ENCODE results near the gene CD99. TPM values are rescaled to one million over a fixed set of nuclear protein-coding genes. Genes with fewer than 3 reads are reported as not detected.
"Not testable (repeated sequence)": the region's sequence is repeated elsewhere in the genome, so short reads cannot be mapped to it uniquely, and the experiment has no call there.

Gene CD99
- total and polyA plus RNA-seq, 2 donors (not counting 1 experiment from before 2014, with no cell fraction given), result 70.7 to 133 TPM

DNA sequence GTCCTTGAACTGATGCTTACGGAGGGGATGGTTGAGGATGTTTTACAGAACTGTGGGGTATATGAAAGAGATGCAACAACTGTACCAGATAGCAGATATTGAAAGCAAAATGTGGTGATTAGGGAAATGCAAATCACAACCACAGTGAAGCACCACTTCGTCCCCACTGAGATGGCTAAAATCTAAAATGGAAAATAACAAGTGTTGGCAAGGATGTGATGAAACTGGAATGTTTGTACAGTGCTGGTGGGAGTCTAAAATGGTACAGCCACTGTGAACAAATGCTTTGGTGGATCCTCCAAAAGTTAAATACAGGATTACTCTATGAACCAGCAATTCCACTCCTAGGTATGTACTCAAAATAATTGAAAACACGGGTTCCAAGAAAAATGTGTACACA lies 83.7 kb downstream of the CD99 start:
- Histone ChIP-seq H3K4me3 (ENCODE audit: control extremely low read depth in 1 of 5, extremely low read depth in 1 of 5, insufficient read depth in 1 of 5, low read depth in 2 of 5, low read length in 4 of 5) (no peak overlapping the region), H3K9me3 (ENCODE audit: control extremely low read depth in 1 of 3, control insufficient read depth in 2 of 3, insufficient read depth in 1 of 3, low read length in 2 of 3) (peaks cover 0 to 9% (median 0%) of the 10 kb centered on the region in 3 donors), H4K20me1 (ENCODE audit: control insufficient read depth, insufficient read depth, low read length, poor library complexity, severe bottlenecking) (no peaks in the 10 kb centered on the region), H3K36me3 (replicated peaks in 1 of 2; ENCODE audit: control extremely low read depth in 1 of 2, control insufficient read depth in 1 of 2, extremely low read depth in 1 of 2, insufficient read depth in 2 of 2, low read length in 1 of 2) (no peaks in the 10 kb centered on the region), H2AFZ (ENCODE audit: insufficient read depth, low read depth, low read length, poor library complexity, severe bottlenecking) (no peak overlapping the region), H3K27me3 (replicated peaks in 1 of 4; ENCODE audit: control extremely low read depth in 1 of 4, control insufficient read depth in 3 of 4, insufficient read depth in 4 of 4, low read length in 3 of 4) (peaks cover 0 to 4% (median 0%) of the 10 kb centered on the region in 4 experiments), H3K4me1 (ENCODE audit: control insufficient read depth in 2 of 2, insufficient read depth in 2 of 2, low read length in 2 of 2) (no peaks in the 10 kb centered on the region), H3K79me2 (ENCODE audit: control insufficient read depth, insufficient read depth, low read length) (no peaks in the 10 kb centered on the region), H3K9ac (ENCODE audit: low read length) (no peak overlapping the region), H3K4me2 (replicated peaks; ENCODE audit: low read depth, low read length, poor library complexity, severe bottlenecking) (no peak overlapping the region), H3K27ac (ENCODE audit: low read length in 2 of 2) (no peak overlapping the region)
- no peaks in the 10 kb centered on the region for H3K4me1 Mint-ChIP-seq
- 100% methylated on average over 1 of the region's 3 CpGs for WGBS (ENCODE audit: insufficient coverage)
- CTCF ChIA-PET, result no interaction called here
- POLR2A ChIA-PET, result no interaction called here
- intact Hi-C loops (cut with micrococcal nuclease), result no loop called here
- DNase-seq (no peak), ATAC-seq (ENCODE audit: low read depth) (no peak)
- H3K27me3 Mint-ChIP-seq, result peaks cover 29% of the 10 kb centered on the region
- H3K27ac Mint-ChIP-seq, result no peak overlapping the region
- H3K9me3 Mint-ChIP-seq (ENCODE audit: insufficient read depth), result peaks cover 11% of the 10 kb centered on the region
- TF ChIP-seq, protein P1, sequence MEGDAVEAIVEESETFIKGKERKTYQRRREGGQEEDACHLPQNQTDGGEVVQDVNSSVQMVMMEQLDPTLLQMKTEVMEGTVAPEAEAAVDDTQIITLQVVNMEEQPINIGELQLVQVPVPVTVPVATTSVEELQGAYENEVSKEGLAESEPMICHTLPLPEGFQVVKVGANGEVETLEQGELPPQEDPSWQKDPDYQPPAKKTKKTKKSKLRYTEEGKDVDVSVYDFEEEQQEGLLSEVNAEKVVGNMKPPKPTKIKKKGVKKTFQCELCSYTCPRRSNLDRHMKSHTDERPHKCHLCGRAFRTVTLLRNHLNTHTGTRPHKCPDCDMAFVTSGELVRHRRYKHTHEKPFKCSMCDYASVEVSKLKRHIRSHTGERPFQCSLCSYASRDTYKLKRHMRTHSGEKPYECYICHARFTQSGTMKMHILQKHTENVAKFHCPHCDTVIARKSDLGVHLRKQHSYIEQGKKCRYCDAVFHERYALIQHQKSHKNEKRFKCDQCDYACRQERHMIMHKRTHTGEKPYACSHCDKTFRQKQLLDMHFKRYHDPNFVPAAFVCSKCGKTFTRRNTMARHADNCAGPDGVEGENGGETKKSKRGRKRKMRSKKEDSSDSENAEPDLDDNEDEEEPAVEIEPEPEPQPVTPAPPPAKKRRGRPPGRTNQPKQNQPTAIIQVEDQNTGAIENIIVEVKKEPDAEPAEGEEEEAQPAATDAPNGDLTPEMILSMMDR (IDR thresholded peaks at IDR 0.05), result no peak
- TF ChIP-seq EZH2 (IDR thresholded peaks at IDR 0.05; ENCODE audit: borderline replicate concordance, insufficient read depth, low read depth, low read length, poor library complexity, severe bottlenecking), result no peak
- H3K4me3 Mint-ChIP-seq, result no peak overlapping the region

DNA sequence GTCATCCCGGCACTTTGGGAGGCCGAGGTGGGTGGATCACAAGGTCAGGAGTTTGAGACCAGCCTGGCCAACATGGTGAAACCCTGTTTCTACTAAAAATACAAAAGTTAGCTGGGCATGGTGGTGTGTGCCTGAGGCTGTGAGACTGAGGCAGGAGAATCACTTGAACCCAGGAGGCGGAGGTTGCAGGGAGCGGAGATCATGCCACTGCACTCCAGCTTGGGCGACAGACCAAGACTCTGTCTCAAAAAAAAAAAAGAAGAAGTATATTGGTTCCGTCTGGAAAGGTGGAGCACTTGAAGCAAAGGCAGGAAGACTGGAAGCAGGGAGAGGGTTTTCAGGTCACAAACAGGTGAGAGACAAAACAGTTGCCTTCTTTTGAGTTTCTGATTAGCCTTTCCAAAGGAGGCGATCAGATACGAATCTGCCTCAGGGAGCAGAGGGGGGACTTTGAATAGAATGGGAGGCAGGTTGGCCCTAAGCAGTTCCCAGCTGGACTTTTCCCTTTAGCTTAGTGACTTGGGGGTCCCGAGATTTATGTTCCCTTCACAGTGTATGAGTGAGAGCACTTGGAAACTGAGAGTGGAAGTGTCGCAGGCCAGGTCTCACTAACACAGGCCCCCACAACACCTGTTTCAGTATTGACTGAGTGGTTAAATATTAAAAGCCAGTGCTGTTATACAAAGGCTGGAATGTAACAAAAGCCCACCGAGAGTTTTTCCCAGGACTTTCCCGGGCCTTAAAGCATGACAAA lies 89.6 kb downstream of the CD99 start:
- H3K4me3 ChIP-seq (ENCODE audit: control extremely low read depth in 1 of 5, extremely low read depth in 1 of 5, insufficient read depth in 1 of 5, low read depth in 2 of 5, low read length in 4 of 5); H3K36me3 ChIP-seq (replicated peaks in 1 of 2; ENCODE audit: control extremely low read depth in 1 of 2, control insufficient read depth in 1 of 2, extremely low read depth in 1 of 2, insufficient read depth in 2 of 2, low read length in 1 of 2); H3K9me3 Mint-ChIP-seq (ENCODE audit: insufficient read depth); H3K4me2 ChIP-seq (replicated peaks; ENCODE audit: low read depth, low read length, poor library complexity, severe bottlenecking); H3K9me3 ChIP-seq (ENCODE audit: control extremely low read depth in 1 of 3, control insufficient read depth in 2 of 3, insufficient read depth in 1 of 3, low read length in 2 of 3); H3K27me3 Mint-ChIP-seq; H3K4me3 Mint-ChIP-seq; H2AFZ ChIP-seq (ENCODE audit: insufficient read depth, low read depth, low read length, poor library complexity, severe bottlenecking); H3K9ac ChIP-seq (ENCODE audit: low read length); H3K27ac ChIP-seq (ENCODE audit: low read length in 2 of 2); ATAC-seq (ENCODE audit: low read depth); H3K27ac Mint-ChIP-seq; intact Hi-C loops (cut with micrococcal nuclease); H4K20me1 ChIP-seq (ENCODE audit: control insufficient read depth, insufficient read depth, low read length, poor library complexity, severe bottlenecking); H3K4me1 Mint-ChIP-seq; CTCF ChIA-PET; H3K79me2 ChIP-seq (ENCODE audit: control insufficient read depth, insufficient read depth, low read length); DNase-seq; H3K4me1 ChIP-seq (ENCODE audit: control insufficient read depth in 2 of 2, insufficient read depth in 2 of 2, low read length in 2 of 2); H3K27me3 ChIP-seq (replicated peaks in 1 of 4; ENCODE audit: control extremely low read depth in 1 of 4, control insufficient read depth in 3 of 4, insufficient read depth in 4 of 4, low read length in 3 of 4); POLR2A ChIA-PET: not testable (repeated sequence)
- 80% methylated on average over 7 of the region's 12 CpGs for WGBS (ENCODE audit: insufficient coverage)

All from B cell (primary cell).